Cardiac fibroblast (primary cell): ENCODE data around the gene TSC22D4.

Experiments used
- DNase-seq, 2 donors: peaks; one replicate each; pipeline versions ENCODE4 v3.0.0 to v3.0.0-alpha.2; 2010; ENCODE audit warnings: low read depth in 2 of 2
- H3K4me3 ChIP-seq, 2 donors: replicated peaks in 1 of 2; 1 replicate in 1 of 2; 2 replicates in 1 of 2; pipeline ENCODE4 v1.5.1; 2011; ENCODE audit warnings: low read depth in 2 of 2, low read length in 2 of 2, mild to moderate bottlenecking in 2 of 2, moderate library complexity in 1 of 2
- TF ChIP-seq, protein P1 (sequence below): IDR thresholded peaks from one replicate; pipeline ENCODE4 v1.5.1; 2011; ENCODE audit warnings: low read depth, mild to moderate bottlenecking, low read length, inconsistent platforms

TSC22D4 gene

DNA sequence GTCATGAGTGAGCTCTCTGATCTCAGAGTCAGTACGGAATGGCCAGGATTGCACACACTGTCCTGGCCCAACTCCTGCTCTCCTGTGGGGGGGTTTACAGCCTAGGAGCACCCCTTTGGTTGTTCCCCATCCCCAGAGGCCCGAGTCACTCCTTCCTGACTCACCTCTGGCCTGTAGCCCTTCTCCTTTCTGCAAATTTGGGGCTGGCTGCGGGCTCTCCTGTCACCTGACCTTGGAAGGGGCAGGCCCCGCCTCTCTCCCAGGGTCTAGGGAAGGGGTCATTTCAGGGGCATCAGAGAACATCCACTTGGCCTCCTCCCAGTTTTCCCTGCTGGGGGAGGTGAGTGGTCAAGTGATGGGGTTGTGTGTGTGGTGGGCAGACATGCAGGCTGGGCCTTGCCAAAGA lies 6.5 kb upstream of the TSC22D4 start:
- TF ChIP-seq, protein P1, sequence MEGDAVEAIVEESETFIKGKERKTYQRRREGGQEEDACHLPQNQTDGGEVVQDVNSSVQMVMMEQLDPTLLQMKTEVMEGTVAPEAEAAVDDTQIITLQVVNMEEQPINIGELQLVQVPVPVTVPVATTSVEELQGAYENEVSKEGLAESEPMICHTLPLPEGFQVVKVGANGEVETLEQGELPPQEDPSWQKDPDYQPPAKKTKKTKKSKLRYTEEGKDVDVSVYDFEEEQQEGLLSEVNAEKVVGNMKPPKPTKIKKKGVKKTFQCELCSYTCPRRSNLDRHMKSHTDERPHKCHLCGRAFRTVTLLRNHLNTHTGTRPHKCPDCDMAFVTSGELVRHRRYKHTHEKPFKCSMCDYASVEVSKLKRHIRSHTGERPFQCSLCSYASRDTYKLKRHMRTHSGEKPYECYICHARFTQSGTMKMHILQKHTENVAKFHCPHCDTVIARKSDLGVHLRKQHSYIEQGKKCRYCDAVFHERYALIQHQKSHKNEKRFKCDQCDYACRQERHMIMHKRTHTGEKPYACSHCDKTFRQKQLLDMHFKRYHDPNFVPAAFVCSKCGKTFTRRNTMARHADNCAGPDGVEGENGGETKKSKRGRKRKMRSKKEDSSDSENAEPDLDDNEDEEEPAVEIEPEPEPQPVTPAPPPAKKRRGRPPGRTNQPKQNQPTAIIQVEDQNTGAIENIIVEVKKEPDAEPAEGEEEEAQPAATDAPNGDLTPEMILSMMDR = no peak
- H3K4me3 ChIP-seq = no peak overlapping the region
- peak in 1 of 2 donors; percentile 37 for DNase-seq

DNA sequence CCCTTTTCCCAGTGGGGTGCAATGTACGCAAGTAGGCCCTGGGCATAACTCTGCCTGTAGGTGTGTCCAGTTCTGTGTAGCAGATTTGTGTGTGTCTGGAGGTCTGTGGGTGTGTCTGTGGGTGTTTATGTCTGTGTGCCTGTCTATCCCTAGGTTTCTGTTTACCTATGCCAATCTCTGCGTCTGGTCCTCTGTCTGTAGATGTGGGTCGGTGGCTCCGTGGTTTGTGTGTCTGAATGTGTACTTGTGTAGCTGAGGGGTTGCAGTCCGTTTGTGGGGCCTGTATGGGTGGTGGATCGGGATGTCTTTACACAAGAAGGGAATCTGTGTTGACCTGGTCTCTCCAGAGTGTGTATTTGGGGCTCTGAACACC lies 5.6 kb upstream of the TSC22D4 start:
- no peak for DNase-seq
- TF ChIP-seq, protein P1 = no peak
- peak overlapping the region in 1 of 2 donors; percentile 59 for H3K4me3 ChIP-seq

DNA sequence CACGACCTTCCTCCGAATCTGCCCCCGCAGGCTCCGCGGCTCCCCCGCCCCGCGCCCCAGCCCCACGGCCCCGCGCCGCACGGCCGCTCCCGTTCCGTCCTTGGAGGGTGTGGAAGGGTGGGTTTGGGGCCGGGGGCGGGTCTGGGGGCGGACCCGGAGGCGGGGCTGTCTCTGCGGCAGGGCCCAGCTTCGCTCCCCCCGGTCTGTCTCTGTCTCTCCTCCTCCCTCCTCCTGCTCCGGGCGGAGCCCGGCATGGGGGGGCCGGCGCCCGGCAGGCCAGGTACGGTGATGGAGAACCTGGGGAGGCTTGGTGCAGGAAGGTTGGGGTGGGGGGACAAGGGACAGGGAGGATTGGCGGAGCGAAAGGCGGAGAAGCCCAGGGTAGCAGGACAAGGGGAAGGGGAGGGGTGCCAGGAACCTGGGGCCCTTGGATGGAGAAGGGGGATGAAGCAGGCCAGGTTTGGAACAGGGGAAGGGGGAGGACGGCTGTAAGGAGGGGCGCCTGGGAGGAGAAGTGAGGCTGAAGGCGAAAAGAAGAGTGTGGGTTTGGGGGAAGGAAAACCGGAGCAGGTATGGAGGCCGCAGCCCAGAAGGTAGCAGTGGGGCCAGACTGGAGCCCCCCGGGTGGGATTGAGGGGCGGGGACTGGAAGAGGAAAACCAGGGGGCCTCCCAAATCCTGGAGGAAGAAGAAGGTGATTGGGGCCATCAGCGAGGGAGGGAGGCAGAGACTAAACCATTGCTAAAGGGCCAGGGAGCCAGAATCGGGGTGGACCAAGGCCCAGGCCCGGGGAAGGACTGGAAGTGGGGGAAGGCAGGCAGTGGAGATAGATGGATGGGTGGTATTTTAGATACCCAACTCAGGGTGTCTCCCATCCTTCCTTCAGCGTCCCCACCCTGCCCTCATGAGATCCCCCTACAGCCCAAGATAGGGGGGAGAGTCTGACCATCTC lies 5.0 kb upstream of the TSC22D4 start, which contains the start of gene NYAP1:
NYAP1 (plus strand) TSS at position 206 of the 951 bp plus-strand sequence. CDS start 1,385 bp downstream, outside the sequence.
- TF ChIP-seq, protein P1 = no peak
- DNase-seq = peak; percentile 43 to 75
- H3K4me3 ChIP-seq = peak within 1 kb of the TSS; percentile 59

DNA sequence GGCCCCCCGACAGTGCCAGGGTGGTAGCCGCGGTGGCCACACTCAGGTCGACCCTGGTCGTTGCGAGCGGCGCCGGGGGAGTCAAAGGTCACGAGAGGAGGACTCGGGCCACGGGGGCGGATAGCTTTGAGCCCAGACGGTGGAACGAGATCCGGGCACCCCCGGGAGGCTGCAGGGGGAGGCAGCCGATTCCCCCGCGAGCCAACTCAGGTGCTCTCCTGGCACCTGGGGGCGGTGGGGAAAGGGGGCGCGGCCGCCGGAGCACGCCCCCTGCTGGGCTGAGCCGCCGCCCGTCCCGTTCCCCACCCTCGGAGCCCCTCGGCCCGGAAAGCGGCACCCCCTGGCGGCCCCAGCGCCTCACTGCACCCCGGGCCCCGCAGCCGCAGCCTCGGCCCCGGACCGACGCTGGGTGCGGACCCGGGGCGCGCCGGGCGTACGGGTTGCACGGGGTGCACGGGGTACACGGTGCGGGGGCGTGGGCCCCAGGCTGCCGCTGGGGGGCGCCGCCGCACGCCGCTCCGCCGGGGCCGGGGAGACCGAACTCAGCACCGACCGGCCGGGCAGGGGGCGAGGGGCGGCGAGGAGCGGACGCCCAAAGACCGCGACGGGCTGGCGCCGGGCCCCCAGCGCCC lies 4.2 kb upstream of the TSC22D4 start:
- peak overlapping the region; percentile 59 for H3K4me3 ChIP-seq
- TF ChIP-seq, protein P1 = peak; percentile 36
- DNase-seq = peak; percentile 37 to 66

DNA sequence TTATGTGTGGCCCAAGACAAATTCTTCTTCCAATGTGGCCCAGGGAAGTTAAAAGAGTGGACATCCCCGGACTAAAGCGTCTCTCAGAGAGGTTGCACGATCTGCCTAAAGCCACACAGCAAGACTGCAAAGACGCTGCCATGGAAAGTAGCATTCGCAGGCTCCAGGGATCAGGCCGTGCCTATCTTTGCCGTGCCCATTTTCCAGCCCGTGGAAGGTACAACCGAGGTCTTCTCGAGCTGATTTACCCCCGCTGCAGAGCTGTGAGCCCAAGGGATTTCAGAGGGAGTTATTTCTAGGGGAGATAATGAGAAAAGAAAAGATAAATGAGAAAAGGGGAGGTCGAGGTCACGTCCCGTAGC lies 3.7 kb upstream of the TSC22D4 start:
- DNase-seq = no peak
- H3K4me3 ChIP-seq = peak overlapping the region; percentile 53 to 59
- TF ChIP-seq, protein P1 = no peak

DNA sequence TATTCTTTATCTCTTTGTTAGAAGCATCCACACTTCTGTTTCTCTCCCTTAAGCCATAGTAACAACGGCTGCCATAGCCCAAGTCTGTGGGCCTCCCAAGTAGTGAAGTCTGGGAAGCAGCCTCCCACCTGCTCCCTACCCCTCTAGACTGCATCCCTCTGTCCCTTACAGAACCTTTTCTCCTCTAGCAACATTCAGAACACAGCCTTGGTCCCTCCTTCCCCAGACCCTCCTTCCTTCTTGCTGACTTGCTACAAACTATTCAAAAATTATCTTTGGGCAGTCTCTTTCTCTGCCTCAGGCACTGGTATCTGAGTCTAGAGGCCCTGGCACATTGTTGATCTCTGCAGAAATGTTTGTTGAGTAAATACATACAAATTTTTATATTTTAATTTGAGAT lies 2.5 kb upstream of the TSC22D4 start:
- no peak for DNase-seq
- TF ChIP-seq, protein P1 = no peak
- no peak overlapping the region for H3K4me3 ChIP-seq
